ENCODE data around the gene USP35.

DNA sequence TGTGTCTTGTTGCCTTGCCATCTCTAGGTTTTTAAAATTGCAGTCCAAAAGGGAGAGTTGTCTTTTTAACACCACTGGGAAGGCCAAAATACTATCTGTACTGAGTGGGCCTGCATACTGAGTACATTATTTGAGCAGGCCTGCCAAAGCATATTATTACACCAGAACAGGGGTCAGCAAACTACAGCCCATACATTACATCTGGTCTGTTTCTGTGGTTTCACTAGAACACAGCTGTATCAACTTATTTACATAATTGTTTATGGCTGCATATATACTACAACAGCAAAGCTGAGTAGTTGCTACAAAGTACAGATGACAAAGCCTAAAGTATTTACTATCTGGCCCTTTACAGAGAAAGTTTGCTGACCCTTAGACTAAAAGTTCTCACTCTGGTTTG, 74.0 kb downstream of the USP35 start:
- TF ChIP-seq, protein P1, sequence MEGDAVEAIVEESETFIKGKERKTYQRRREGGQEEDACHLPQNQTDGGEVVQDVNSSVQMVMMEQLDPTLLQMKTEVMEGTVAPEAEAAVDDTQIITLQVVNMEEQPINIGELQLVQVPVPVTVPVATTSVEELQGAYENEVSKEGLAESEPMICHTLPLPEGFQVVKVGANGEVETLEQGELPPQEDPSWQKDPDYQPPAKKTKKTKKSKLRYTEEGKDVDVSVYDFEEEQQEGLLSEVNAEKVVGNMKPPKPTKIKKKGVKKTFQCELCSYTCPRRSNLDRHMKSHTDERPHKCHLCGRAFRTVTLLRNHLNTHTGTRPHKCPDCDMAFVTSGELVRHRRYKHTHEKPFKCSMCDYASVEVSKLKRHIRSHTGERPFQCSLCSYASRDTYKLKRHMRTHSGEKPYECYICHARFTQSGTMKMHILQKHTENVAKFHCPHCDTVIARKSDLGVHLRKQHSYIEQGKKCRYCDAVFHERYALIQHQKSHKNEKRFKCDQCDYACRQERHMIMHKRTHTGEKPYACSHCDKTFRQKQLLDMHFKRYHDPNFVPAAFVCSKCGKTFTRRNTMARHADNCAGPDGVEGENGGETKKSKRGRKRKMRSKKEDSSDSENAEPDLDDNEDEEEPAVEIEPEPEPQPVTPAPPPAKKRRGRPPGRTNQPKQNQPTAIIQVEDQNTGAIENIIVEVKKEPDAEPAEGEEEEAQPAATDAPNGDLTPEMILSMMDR (IDR thresholded peaks at IDR 0.05): no peak
- TF ChIP-seq POLR2A (IDR thresholded peaks at IDR 0.05) (no peak), POLR2AphosphoS5 (IDR thresholded peaks at IDR 0.05; ENCODE audit: insufficient read depth in 1 of 2, low read depth in 1 of 2) (no peak)
